Measurements from ENCODE around the gene SLC16A4.
"Not testable (repeated sequence)": the region's sequence is repeated elsewhere in the genome, so short reads cannot be mapped to it uniquely, and the experiment has no call there.

Gene SLC16A4

GRCh38 chr1:110390692-110391245 lies at the start of gene SLC16A4:
SLC16A4 (minus strand) TSS chr1:110391026; CDS start chr1:110389323, 1,703 bp downstream.
- DNase-seq = no peak

DNA sequence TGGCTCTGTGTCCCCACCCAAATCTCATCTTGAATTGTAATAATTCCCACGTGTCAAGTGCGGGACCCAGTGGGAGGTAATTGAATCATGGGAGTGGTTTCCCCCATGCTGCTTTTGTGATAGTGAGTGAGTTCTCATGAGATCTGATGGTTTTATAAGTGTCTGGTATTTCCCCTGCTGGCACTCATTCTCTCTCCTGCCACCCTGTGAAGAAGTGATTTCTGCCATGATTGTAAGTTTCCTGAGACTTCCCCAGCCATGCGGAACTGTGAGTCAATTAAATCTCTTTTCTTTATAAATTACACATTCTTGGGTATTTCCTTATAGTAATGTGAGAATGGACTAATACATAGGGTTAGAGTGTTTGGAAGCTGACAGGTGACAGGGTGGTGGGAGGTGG lies 49.0 kb upstream of the SLC16A4 start:
- DNase-seq = not testable (repeated sequence)

- DNase-seq = no peak
Observed at GRCh38 chr1:110438893-110439292, 48.1 kb upstream of the SLC16A4 start.

DNA sequence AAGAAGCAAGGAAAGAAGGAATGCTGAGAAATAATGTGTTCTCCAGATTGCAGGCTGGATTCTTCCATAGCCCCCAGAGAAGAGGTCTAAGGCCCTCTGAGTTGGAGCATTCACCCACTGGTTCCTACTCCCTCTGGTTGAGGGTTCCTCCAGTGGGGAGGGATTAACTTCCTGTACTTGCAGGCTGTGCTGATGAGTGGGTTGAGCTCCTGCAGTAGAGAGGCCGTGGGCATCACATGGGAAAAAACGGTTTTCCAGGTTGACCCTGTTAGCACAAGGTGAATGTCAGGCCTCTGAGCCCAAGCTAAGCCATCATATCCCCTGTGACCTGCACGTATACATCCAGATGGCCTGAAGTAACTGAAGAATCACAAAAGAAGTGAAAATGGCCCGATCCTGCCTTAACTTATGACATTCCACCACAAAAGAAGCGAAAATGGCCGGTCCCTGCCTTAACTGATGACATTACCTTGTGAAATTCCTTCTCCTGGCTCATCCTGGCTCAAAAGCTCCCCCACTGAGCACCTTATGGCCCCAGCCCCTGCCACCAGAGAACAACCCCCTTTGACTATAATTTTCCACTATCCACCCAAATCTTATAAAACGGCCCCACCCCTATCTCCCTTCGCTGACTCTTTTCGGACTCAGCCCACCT lies 46.9 kb upstream of the SLC16A4 start:
- not testable (repeated sequence) for DNase-seq

DNA sequence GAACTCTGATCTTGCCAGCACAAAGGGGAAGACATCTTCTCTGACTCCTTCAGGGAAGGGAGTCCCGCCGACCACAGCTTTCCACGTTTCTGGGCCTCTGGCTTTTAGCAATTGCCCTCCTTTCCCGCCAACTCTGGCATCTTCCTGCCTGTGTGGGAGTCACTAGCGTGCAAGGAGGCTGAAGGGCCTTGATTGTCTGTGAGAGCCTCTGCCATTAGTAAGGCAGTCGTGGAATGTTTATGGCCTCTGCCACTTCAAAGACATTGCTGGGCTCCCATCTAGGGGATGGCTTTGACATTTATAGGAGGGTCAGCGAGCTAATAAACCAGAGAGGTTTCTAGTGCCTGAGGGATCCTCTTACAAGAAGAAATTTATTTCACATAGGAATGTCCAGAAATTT lies 45.8 kb upstream of the SLC16A4 start:
- no peak for DNase-seq

DNA sequence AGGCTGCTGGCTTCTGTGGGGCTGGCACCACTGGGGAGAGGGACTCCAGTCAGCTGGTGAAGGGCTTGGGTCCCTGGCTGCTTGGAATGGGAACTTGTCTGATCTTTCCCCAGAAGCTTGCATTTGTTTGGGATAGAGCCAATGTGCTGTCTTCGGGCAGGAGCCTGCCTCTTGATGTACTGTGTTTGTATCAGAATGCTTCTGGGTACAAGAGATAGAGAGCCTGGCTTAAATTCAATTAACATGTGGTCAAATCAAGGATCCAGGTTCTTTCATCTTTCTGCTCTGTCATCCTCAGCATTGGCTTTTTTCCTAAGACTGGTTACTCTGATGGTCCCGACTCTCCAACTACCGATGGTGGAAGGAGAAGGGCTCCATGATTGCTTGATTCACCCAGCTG lies 44.1 kb upstream of the SLC16A4 start:
- no peak for DNase-seq

GRCh38 chr1:110433803-110434202 lies 43.0 kb upstream of the SLC16A4 start:
- DNase-seq = no peak

GRCh38 chr1:110433213-110433612 lies 42.4 kb upstream of the SLC16A4 start:
- DNase-seq = no peak

GRCh38 chr1:110430901-110431300 lies 40.1 kb upstream of the SLC16A4 start:
- no peak for DNase-seq

DNA sequence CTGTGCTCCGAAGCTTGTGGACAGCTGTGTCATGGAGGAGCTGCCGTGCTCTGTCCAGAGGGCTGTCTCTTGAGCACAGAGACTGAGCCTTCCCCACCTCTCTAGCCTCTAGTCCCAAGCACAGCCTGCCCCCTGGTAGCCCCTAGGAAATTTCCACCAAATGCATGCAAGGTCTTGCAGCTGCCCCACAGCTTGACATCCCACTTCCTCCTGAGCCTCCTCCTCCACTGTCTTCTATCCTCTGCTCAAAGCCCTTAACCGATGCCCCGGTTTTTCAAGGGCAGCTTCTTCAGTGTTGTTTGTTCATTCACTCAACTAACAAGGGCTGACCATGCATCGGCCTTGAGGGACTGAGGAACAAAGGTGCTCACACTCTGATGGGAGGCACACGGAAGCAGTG lies 39.5 kb upstream of the SLC16A4 start:
- DNase-seq = no peak

DNA sequence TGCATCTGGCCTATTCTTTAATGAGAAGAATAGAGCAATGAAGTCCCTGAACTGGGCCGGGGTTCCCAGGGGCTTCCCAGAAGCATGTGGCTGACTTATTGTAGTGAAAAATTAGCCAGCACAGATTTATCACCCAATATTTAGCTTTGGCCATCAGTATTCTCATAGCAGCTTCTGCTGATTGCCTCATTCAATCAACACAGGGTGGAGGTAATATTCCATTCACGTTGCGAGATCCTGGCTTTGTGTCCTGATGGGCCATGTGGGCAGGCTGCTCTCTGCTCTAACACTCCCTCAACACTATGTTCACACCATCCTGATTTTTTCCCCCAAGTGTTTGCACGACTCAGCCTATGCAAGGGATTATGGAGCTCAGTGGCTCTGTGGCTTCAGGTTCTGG lies 38.1 kb upstream of the SLC16A4 start:
- no peak for DNase-seq

DNA sequence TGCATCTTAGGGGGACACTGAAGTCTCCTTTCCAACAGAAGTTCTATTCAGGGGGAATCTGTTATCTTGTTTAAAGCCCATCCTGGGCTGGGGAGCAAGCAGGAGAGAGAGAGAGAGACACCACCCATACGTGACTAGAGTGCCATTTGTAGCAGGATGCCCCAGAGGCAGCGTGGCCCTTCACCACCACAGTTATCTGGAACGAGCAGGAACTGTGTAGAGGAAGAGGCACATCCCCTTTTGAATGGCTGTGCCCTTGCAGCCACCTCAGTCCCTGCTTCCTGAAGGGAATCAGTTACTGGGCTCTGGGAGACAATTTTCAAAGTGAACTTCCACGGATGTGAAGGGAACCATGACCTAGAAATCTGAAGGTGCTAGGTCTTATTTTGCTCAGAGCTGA lies 36.0 kb upstream of the SLC16A4 start:
- peak in 1 of 2 donors; percentile 1 for DNase-seq

- DNase-seq = no peak
Observed at GRCh38 chr1:110425612-110426152, 34.9 kb upstream of the SLC16A4 start.

GRCh38 chr1:110424699-110425611 lies 34.1 kb upstream of the SLC16A4 start:
- no peak for DNase-seq

GRCh38 chr1:110420874-110421793 lies 30.3 kb upstream of the SLC16A4 start:
- peak in 1 of 2 donors; percentile 60 for DNase-seq

DNA sequence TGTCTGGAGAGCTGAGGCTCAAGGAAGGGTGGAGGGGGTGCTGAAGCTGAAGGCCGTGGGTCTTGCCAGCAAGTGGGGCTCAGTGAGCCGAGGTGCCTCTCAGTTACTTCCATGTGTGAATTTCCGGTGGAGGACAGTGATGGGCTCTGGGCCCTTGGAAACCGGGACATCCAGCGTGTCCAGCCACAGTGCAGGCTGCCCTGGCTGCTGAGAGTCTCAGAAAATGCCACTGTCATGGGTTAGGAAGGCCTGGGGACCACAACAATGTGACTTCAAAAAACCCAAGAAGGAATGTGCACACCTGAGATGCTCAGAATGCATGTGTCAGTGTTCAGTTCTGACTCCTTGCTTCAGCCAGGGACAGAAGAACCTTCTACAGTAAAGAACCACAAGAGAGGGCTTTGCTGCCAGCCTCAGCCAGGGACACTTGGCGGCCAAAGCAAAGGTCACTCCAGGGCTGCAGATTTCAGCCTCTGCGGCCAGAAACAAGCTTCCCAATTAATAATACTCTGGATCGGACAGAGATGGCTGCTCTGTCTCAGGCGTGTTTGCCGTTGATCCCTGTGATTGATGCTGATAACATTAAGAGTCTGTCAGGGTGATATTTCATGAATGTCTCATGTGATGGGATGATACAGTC lies 29.3 kb upstream of the SLC16A4 start:
- no peak for DNase-seq

DNA sequence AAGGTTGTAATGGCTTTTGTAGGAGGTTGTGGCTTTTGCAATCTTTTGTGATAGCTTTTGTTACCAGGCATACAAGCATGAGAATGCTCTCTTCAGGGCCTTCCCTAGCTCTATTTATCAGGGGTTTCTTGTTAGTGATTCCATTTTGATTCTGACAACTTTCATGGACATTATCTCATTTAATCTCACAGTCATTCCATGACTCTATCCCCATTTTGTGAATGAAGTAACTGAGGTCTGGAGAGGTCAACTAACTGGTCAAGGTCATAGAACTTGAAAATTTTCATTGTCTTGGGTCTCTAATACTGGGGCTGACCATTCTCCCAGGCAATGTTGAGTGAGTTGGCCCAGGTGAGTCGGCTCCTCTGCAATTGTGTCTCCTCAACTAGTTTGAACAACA lies 27.9 kb upstream of the SLC16A4 start:
- DNase-seq = no peak

- DNase-seq = not testable (repeated sequence)
Observed at GRCh38 chr1:110413045-110413444, 22.2 kb upstream of the SLC16A4 start.

DNA sequence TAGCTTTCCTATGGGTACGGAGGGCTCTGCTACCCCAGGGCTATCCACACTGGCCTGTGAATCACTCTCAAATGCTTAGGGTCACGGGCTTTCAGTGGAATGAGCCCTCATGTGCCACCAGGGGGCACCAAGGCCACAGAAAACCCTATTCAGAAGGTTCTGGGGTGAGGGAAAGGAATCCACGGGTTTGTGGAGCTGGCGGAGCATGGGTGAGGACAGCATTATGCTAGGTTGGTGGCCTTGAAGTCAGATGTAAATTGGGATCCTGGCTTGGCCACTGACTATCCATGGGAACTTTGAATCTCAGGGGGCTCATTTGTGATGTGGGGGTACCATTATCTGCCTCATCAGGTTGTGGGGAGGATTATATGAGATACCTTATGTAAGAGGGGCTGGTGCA lies 21.8 kb upstream of the SLC16A4 start:
- DNase-seq = peak; percentile 39 to 48

- DNase-seq = no peak
Observed at GRCh38 chr1:110411173-110411735, 20.4 kb upstream of the SLC16A4 start.

DNA sequence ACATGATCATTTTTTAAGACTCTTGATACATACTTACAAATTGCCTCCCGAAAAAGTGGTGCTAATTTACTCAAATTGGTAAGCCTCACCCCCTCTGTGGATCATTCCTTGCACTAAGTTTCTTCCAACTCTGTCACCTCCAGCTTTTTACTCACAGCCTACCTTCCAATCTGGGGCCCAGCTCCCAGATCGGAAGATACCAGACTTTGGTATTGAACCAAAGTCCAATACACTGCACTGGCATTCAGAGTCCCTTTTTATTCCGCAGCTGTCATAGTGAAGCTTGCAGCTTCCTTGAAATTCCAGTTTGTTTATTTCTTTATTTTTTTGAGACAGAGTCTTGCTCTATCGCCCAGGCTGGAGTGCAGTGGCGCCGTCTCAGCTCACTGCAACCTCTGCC lies 18.5 kb upstream of the SLC16A4 start:
- DNase-seq = no peak

GRCh38 chr1:110408488-110408887 lies 17.7 kb upstream of the SLC16A4 start:
- no peak for DNase-seq
